ENCODE results near the gene ZNF263. TPM values are rescaled to one million over a fixed set of nuclear protein-coding genes. Genes with fewer than 3 reads are reported as not detected.
A peak's percentile ranks its signal among the peaks of the same experiment; 100 is the strongest.

The ZNF263 gene
- total RNA-seq, 6 experiments from 2014 or later: 7.1 to 13.9 (median 11.0) TPM

DNA sequence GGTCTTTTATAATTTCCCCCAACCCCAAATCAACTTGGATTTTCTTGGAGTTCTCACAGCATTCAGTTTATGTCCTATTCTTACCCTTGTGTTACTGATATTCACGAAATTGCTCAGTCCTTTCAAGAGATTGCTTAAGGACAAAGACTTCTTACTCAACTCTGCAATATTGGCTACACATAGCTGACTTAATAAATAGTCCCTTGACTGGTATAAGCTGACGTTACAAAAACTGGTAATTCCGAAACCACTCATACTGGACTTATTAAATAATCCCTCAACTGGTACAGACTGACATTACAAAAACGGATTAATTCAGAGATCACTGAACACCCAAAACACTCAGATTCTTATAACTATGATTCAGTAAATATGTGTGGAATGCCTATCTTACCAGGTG, 21.1 kb downstream of the ZNF263 start:
- Histone ChIP-seq H3K27me3 (no peaks in the 10 kb centered on the region), H3K27ac (no peak overlapping the region), H3K36me3 (peaks cover 0 to 15% (median 6%) of the 10 kb centered on the region in 4 donors), H3K9me3 (peaks cover 2 to 30% (median 15%) of the 10 kb centered on the region in 4 donors), H3K4me1 (peaks cover 0 to 16% (median 2%) of the 10 kb centered on the region in 4 donors), H3K4me3 (peak overlapping the region; percentile 45 to 99 (median 93))
- WGBS (ENCODE audit: insufficient coverage, low coverage, low lambda C conversion rate, missing lambda C conversion rate): 61% methylated on average over 4 of the region's 4 CpGs
- TF ChIP-seq CTCF (IDR thresholded peaks at IDR 0.05): no peak
- no peak for TF ChIP-seq POLR2A (IDR thresholded peaks at IDR 0.05)
- ATAC-seq (no peak), DNase-seq (no peak)
- intact Hi-C loops (cut with DNase I): loop anchor here in 1 of 2 donors (10.0 kb wide), 1 partner anchor 80 kb away; no protein-coding TSS in a partner anchor

GRCh38 chr16:3305109-3306068, 22.1 kb downstream of the ZNF263 start, which contains the start of the genes TIGD7 and ZNF75A:
Gene TIGD7 (minus strand): TSS chr16:3305430. CDS start chr16:3300614, 4,816 bp downstream.
Gene ZNF75A (plus strand): TSS chr16:3305497. CDS start chr16:3308429, 2,932 bp downstream.
- Histone ChIP-seq H3K9me3 (peaks cover 0 to 30% (median 14%) of the 10 kb centered on the region in 4 donors), H3K4me1 (peaks cover 0 to 16% (median 2%) of the 10 kb centered on the region in 4 donors), H3K27ac (peak within 1 kb of the TSS; percentile 76 to 91 (median 78)), H3K36me3 (peaks cover 0 to 15% (median 6%) of the 10 kb centered on the region in 4 donors), H3K27me3 (no peaks in the 10 kb centered on the region), H3K4me3 (peak within 1 kb of the TSS; percentile 45 to 99 (median 93))
- TF ChIP-seq POLR2A (IDR thresholded peaks at IDR 0.05) (peak; percentile 86), CTCF (IDR thresholded peaks at IDR 0.05) (peak in 3 of 4 donors; percentile 12 to 28 (median 16))
- intact Hi-C loops (cut with DNase I): loop anchor here in 1 of 2 donors (10.0 kb wide), 1 partner anchor 79 kb away; no protein-coding TSS in a partner anchor
- peak; percentile 99 to 100 (median 99) for ATAC-seq
- 6% methylated on average over 7 of the region's 103 CpGs for WGBS (ENCODE audit: insufficient coverage, low coverage, low lambda C conversion rate, missing lambda C conversion rate)
- DNase-seq: peak; percentile 89 to 95 (median 91)

GRCh38 chr16:3306078-3306477, 22.8 kb downstream of the ZNF263 start:
- TF ChIP-seq POLR2A (IDR thresholded peaks at IDR 0.05) (no peak), CTCF (IDR thresholded peaks at IDR 0.05) (no peak)
- 58% methylated on average over 11 of the region's 11 CpGs for WGBS (ENCODE audit: insufficient coverage, low coverage, low lambda C conversion rate, missing lambda C conversion rate)
- H3K27me3 ChIP-seq: no peaks in the 10 kb centered on the region

GRCh38 chr16:3311496-3311895, 28.2 kb downstream of the ZNF263 start:
- Histone ChIP-seq H3K4me3 (no peak overlapping the region), H3K36me3 (peaks cover 0 to 26% (median 6%) of the 10 kb centered on the region in 4 donors), H3K27ac (no peak overlapping the region), H3K9me3 (peaks cover 0 to 46% (median 25%) of the 10 kb centered on the region in 4 donors), H3K4me1 (peaks cover 0 to under 1% (median 0%) of the 10 kb centered on the region in 4 donors), H3K27me3 (no peaks in the 10 kb centered on the region)
- ATAC-seq (no peak), DNase-seq (no peak)
- TF ChIP-seq POLR2A (IDR thresholded peaks at IDR 0.05): no peak
- TF ChIP-seq CTCF (IDR thresholded peaks at IDR 0.05): no peak
- 95% methylated on average over 4 of the region's 4 CpGs for WGBS (ENCODE audit: insufficient coverage, low coverage, low lambda C conversion rate, missing lambda C conversion rate)
- intact Hi-C loops (cut with DNase I): no loop called here

More at GRCh38 chr16:3306078-3306477, 22.8 kb downstream of the ZNF263 start:
- Histone ChIP-seq H3K9me3 (peaks cover 0 to 25% (median 13%) of the 10 kb centered on the region in 4 donors), H3K4me1 (peaks cover 0 to 16% (median 2%) of the 10 kb centered on the region in 4 donors), H3K27ac (peak overlapping the region in 2 of 3 donors; percentile 78 to 91), H3K4me3 (peak overlapping the region; percentile 45 to 99 (median 93)), H3K36me3 (peaks cover 0 to 15% (median 6%) of the 10 kb centered on the region in 4 donors)
- DNase-seq (no peak), ATAC-seq (no peak)
- intact Hi-C loops (cut with DNase I): loop anchor here in 1 of 2 donors (10.0 kb wide), 1 partner anchor 79 kb away; no protein-coding TSS in a partner anchor

All from right lobe of liver (tissue), 6 donors.